ENCODE data around the gene RNF213.
"Not testable (repeated sequence)": the region's sequence is repeated elsewhere in the genome, so short reads cannot be mapped to it uniquely, and the experiment has no call there.

RNF213 gene

DNA sequence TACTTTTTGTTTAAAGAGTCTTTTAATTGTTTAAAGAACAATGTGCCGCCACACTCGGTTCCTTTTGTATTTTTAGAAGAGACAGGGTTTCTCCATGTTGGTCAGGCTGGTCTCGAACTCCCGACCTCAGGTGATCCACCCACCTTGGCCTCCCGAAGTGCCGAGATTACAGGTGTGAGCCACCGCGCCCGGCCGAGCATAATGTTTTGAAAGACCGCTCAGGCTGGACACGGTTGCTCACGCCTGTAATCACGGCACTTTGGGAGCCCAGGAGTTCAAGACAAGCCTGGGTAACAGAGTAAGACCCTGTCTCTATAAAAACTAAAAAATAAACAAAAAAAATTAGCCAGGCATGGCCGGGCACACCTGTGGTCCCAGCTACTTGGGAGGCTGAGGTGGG is 59.8 kb downstream of the RNF213 start:
- H3K36me3 ChIP-seq (ENCODE audit: control insufficient read depth, insufficient read depth, low read length), result no peaks in the 10 kb centered on the region
- no peak overlapping the region for H3K4me2 ChIP-seq (ENCODE audit: low read length)
- no peak for TF ChIP-seq CTCF (IDR thresholded peaks at IDR 0.05)

DNA sequence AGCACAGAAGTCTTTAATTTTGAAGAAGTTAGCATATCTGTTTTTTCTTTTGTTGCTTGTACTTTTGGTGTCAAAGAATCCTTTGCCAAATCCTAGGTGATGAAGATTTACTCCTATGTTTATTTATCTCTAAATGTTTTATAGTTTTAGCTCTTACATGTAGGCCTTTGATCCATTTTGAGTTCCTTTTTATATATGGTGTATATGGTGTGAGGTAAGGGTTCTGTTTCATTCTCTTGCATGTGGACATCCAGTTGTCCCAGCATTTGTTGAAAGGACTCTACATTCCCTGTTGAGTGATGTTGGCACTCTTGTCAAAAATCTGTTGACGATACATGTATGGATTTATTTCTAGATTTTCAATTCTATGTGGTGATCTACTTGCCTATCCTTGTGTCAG is 62.2 kb downstream of the RNF213 start:
- Histone ChIP-seq H3K79me2 (peaks cover 3% of the 10 kb centered on the region), H3K9me3 (ENCODE audit: control insufficient read depth, low read length) (no peaks in the 10 kb centered on the region), H3K9ac (no peak overlapping the region), H3K27me3 (ENCODE audit: control insufficient read depth, insufficient read depth, low read length) (no peaks in the 10 kb centered on the region), H3K4me3 (ENCODE audit: low read depth, low read length) (no peak overlapping the region), H3K4me2 (ENCODE audit: low read length) (no peak overlapping the region), H3K27ac (no peak overlapping the region), H3K36me3 (ENCODE audit: control insufficient read depth, insufficient read depth, low read length) (no peaks in the 10 kb centered on the region), H2AFZ (no peak overlapping the region), H3K4me1 (peaks cover 19% of the 10 kb centered on the region)
- TF ChIP-seq CTCF (IDR thresholded peaks at IDR 0.05), result no peak

More for the DNA sequence above, 59.8 kb downstream of the RNF213 start:
- Histone ChIP-seq H3K79me2 (peaks cover 6% of the 10 kb centered on the region), H3K4me1 (peaks cover 2% of the 10 kb centered on the region), H3K4me3 (ENCODE audit: low read depth, low read length) (no peak overlapping the region), H3K27ac (no peak overlapping the region), H3K9ac (no peak overlapping the region), H2AFZ (no peak overlapping the region), H3K9me3 (ENCODE audit: control insufficient read depth, low read length) (no peaks in the 10 kb centered on the region), H3K27me3 (ENCODE audit: control insufficient read depth, insufficient read depth, low read length) (no peaks in the 10 kb centered on the region)

- Histone ChIP-seq H3K4me1 (peaks cover 29% of the 10 kb centered on the region), H3K4me3 (ENCODE audit: low read depth, low read length) (no peak overlapping the region), H2AFZ (no peak overlapping the region), H3K4me2 (ENCODE audit: low read length) (no peak overlapping the region), H3K27ac (no peak overlapping the region), H3K9ac (no peak overlapping the region), H3K36me3 (ENCODE audit: control insufficient read depth, insufficient read depth, low read length) (no peaks in the 10 kb centered on the region), H3K79me2 (no peaks in the 10 kb centered on the region), H3K9me3 (ENCODE audit: control insufficient read depth, low read length) (no peaks in the 10 kb centered on the region), H3K27me3 (ENCODE audit: control insufficient read depth, insufficient read depth, low read length) (no peaks in the 10 kb centered on the region)
- TF ChIP-seq CTCF (IDR thresholded peaks at IDR 0.05), result no peak
Measured at GRCh38 chr17:80323982-80324381, 63.3 kb downstream of the RNF213 start.

DNA sequence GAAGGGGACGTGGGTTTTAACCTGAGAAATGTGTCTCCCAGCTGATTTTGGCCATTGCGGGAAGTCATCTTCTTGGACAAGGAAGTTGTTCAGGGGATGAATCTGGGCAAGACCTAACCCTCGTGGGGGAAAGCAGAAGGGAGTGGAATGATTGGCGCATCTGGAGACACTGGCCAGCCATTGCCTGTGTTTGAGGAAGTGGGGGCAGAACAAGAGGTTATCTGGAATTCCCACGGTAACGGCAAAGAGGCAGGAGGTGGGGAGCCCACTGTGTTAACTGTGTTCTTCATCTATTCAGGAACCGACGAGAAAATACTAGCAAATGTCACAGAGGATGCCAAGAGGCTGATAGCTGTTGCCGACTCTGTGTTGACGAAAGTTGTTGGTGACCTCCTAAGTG is 66.9 kb downstream of the RNF213 start:
- TF ChIP-seq CTCF (IDR thresholded peaks at IDR 0.05), result no peak
- peaks cover 55% of the 10 kb centered on the region for H3K4me1 ChIP-seq
- H3K36me3 ChIP-seq (ENCODE audit: control insufficient read depth, insufficient read depth, low read length), result no peaks in the 10 kb centered on the region
- no peaks in the 10 kb centered on the region for H3K9me3 ChIP-seq (ENCODE audit: control insufficient read depth, low read length)
- H3K79me2 ChIP-seq, result peaks cover 13% of the 10 kb centered on the region
- H3K27ac ChIP-seq, result peak overlapping the region; percentile 82
- H2AFZ ChIP-seq, result peak overlapping the region; percentile 1
- H3K9ac ChIP-seq, result no peak overlapping the region
- peak overlapping the region; percentile 33 for H3K4me3 ChIP-seq (ENCODE audit: low read depth, low read length)
- peak overlapping the region; percentile 37 for H3K4me2 ChIP-seq (ENCODE audit: low read length)
- H3K27me3 ChIP-seq (ENCODE audit: control insufficient read depth, insufficient read depth, low read length), result no peaks in the 10 kb centered on the region

GRCh38 chr17:80328634-80329380 is 68.2 kb downstream of the RNF213 start:
- Histone ChIP-seq H3K4me3 (ENCODE audit: low read depth, low read length) (peak overlapping the region; percentile 33), H3K4me1 (peaks cover 58% of the 10 kb centered on the region), H3K27me3 (ENCODE audit: control insufficient read depth, insufficient read depth, low read length) (no peaks in the 10 kb centered on the region), H2AFZ (peak overlapping the region; percentile 24), H3K27ac (peak overlapping the region; percentile 82), H3K4me2 (ENCODE audit: low read length) (peak overlapping the region; percentile 37), H3K36me3 (ENCODE audit: control insufficient read depth, insufficient read depth, low read length) (no peaks in the 10 kb centered on the region), H3K9ac (no peak overlapping the region), H3K79me2 (peaks cover 24% of the 10 kb centered on the region), H3K9me3 (ENCODE audit: control insufficient read depth, low read length) (no peaks in the 10 kb centered on the region)
- no peak for TF ChIP-seq CTCF (IDR thresholded peaks at IDR 0.05)

DNA sequence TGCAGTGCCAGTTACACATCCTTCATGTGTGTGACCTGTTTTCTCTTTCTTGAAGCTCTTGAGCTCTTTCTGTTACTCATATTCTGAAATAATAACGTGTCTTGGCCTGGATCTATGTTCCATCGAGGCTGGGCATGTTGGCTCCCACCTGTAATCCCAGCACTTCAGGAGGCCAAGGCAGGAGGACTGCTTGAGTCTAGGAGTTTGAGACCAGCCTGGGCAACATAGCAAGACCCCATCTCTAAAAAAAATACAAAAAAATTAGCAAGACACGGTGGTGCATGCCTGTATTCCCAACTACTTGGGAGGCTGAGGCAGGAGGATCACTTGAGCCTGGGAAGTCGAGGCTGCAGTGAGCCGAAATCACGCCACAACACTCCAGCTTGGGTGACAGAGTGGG is 68.8 kb downstream of the RNF213 start:
- H3K9me3 ChIP-seq (ENCODE audit: control insufficient read depth, low read length); H3K27me3 ChIP-seq (ENCODE audit: control insufficient read depth, insufficient read depth, low read length); H3K9ac ChIP-seq; H3K36me3 ChIP-seq (ENCODE audit: control insufficient read depth, insufficient read depth, low read length): not testable (repeated sequence)
- Histone ChIP-seq H3K4me2 (ENCODE audit: low read length) (peak overlapping the region; percentile 37), H2AFZ (peak overlapping the region; percentile 24), H3K27ac (peak overlapping the region; percentile 82), H3K4me1 (peaks cover 58% of the 10 kb centered on the region), H3K79me2 (peaks cover 30% of the 10 kb centered on the region), H3K4me3 (ENCODE audit: low read depth, low read length) (peak overlapping the region; percentile 33)
